HS-27A (cell line): ENCODE results near the gene FABP1.

ENCODE experiments used
- DNase-seq: peaks from one replicate; pipeline ENCODE4 v3.0.0-alpha.2; 2012; ENCODE audit warnings: low read depth, missing footprints

The FABP1 gene

GRCh38 chr2:88115825-88116518 lies 11.9 kb downstream of the FABP1 start:
- DNase-seq = no peak

DNA sequence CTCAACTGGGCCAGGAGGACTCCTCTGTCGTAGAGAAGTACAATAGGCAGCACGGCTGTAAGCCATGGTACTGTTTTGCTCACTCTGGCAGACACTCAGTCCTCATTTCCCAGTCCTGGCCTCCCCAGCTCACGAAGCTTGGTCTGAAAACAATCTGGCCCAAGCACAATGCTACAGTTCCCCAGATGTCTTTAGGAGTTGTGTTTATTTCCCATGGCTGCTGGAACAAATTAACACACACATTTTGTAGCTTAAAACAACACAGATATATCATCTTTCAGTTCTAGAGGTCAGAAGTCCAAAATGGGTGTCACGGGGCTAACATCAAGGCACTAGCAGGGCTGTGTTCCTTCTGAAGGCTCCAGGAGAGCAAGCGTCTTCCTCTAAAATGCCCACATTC lies 13.0 kb downstream of the FABP1 start:
- no peak for DNase-seq

DNA sequence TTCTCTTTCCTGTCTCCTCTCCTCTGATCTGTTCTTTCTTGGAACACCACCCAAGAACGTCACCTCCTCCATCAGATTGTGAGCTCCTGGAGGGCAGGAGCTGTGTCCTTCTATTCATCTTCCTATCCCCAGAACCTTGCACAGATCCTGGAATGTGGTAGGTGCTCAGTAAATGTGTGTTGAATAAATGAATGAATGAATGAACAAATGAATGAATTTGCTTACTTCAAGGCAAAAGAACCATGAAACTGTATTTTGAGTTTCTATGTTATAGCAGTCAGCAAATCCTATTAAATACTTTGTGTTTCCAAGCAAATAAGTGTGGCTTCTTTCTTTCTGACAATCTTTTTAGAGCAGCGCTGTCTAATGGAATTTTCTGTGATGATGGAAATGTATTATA lies 14.8 kb downstream of the FABP1 start:
- no peak for DNase-seq

DNA sequence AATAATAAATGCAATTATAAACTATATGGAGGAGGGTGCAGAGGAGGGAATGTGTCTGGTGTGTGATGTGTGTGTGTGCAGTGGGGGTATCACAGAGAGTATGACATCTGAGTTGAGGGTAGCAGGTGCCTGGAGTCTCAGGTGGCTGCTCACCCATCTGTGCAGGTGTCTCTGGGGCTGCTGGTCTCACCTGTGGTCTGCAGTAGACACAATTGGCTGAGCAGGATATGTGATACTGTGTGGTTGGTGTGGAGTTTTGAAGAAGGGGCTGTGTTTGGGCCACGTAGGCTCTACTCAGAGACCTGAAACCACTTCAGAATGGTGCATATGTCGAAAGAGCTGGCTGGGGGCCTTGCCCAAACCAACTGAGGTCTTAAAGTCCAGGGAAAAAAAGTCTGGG lies 17.0 kb downstream of the FABP1 start:
- DNase-seq = no peak

DNA sequence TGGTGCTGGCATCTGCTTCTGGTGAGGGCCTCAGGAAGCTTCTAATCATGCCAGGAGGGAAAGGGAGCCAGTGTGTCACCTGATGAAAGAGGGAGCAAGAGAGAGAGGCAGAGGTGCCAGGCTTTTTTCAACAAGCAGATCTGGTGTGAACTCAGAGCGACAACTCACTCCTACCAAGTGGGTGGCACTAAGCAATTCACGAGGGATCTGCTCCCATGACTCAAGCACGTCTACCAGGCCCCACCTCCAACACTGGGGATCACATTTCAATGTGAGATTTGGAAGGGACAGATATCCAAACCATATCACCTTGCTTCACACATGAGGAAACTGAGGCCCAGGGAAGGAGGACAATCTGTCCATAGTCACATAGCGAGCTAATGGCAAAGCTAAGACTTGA lies 19.1 kb downstream of the FABP1 start:
- DNase-seq = no peak

GRCh38 chr2:88100489-88100858 lies 27.4 kb downstream of the FABP1 start:
- no peak for DNase-seq

DNA sequence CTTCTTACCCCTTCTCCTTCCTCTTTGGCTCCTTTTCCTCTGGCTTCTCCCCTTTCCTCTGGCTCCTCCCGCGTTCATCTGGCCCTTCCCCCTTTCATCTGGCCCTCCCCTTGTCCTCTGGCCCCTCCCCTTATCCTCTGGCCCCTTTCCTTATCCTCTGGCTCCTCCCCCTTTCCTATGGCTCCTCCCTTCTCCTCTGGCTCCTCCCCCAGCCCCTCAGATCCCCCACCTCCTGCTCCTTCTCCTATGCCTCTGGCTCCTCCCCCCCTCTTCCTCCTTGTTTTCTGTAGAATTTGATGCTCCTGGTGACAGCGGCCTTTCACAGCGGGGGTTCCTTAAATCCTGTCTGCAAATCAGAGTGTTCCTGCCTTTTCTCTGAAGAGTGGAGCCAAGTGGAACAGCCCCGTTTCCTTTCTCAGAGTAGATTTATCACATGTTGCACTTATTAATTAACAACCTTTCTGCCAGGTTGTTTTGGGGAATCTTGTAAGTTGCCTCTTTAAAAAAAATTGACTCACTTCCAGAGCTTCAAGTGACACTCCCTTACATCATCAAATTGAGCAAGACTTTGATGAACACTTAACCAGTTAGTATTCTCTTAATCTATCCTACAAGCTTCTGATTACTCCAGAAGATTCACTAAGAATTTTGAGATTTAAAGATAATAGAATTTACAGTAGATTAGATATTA lies 27.9 kb downstream of the FABP1 start:
- no peak for DNase-seq

DNA sequence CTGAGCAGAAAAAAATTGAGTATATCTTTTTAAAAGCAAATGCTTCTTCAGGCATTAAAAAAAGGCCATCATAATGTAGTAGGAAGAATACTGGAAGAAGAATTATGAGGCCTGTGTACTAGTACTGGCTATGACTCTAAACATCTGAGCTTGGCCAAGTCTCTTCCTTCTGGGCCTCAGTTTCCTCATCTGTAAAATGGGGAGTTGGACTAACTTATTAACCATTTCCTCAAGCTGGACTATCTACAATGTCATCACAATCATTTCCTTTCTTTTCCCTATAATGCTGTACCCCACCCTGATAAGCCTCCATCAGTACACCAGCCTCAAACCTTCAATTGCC lies 29.3 kb downstream of the FABP1 start:
- no peak for DNase-seq

GRCh38 chr2:88097891-88098557 lies 29.8 kb downstream of the FABP1 start:
- no peak for DNase-seq

DNA sequence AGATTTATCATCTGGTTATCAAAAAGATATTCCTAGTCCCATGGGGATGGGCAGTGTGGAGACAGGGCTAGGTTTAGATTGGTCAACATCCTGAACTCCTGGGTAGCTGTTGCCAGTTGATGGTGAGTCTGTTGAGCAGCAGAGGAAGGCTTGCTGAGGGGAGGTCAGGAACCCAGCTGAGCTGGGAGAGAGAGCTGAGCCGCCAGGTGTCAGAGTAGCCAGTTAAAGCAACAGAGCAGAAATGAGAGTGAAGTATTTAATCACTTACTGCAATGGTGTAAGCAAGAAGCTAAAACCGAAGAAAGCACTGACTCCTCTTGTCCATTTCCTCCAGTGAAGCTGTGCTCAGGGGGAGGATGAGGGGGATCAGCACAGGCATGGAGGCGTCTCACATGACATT lies 30.7 kb downstream of the FABP1 start:
- DNase-seq = no peak

GRCh38 chr2:88096708-88097107 lies 31.2 kb downstream of the FABP1 start:
- no peak for DNase-seq

DNA sequence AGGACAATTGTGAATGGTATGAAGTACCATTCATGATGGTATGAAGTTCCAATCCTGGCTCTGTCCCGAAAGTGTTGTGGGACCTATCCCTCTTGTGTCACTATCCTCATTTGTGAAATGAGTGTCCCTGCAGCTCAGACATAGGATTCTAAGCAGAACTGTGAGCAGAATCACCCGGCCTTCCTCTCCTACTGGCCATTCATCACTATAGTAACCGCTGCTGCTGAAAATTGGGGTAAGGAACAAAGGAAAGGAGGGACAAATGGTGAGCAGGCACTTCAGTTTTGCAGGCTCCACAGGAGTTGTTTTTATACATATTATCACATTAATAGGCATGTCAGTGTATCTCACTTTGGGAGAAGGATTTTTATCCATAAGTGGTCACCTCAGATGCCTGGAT lies 32.8 kb downstream of the FABP1 start:
- DNase-seq = no peak

GRCh38 chr2:88092773-88093172 lies 35.1 kb downstream of the FABP1 start:
- no peak for DNase-seq

GRCh38 chr2:88091943-88092342 lies 35.9 kb downstream of the FABP1 start:
- no peak for DNase-seq

- DNase-seq = no peak
Measured at GRCh38 chr2:88090446-88091283, 37.2 kb downstream of the FABP1 start.

DNA sequence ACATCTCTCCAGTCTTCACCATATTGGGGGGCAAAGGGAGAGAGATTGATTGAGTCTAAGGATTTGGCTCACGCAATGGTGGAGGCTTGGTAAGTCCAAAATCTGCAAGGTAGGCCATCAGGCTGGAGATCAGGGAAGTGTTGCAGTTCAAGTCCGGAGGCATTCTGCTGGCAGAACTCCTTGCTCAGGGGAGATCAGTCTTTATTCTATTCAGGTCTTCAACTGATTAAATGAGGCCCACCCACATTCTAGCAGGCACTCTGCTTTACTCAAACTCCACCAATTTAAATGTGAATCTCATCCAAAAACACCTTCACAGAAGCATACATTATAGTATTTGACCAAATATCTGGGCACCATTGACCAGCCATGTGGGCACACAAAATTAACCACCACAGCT lies 38.9 kb downstream of the FABP1 start:
- DNase-seq = no peak

GRCh38 chr2:88087763-88088162 lies 40.1 kb downstream of the FABP1 start:
- DNase-seq = no peak

GRCh38 chr2:88087073-88087472 lies 40.8 kb downstream of the FABP1 start:
- no peak for DNase-seq

GRCh38 chr2:88086401-88086800 lies 41.5 kb downstream of the FABP1 start:
- DNase-seq = no peak

GRCh38 chr2:88085602-88086001 lies 42.3 kb downstream of the FABP1 start:
- no peak for DNase-seq

DNA sequence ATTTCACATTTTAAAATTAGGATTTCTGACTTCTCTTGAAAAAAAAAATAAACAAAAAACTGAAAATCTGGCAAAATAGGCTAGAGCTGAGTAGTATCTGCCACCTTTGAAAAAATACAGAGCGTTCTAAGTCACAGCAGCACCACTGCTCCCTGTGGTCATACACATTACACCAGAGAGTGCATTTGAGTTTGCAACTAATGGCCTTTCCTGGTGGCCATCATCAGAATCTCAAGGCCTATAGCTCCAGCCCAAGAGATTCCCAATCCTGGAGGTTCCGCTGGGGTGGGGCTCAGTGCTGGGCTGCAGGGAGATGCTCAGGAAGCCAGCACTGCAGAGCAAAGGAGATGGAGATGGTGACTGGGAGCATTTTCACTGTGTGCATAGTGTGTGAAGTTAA lies 42.8 kb downstream of the FABP1 start:
- no peak for DNase-seq

- DNase-seq = no peak
Measured at GRCh38 chr2:88082781-88083180, 45.1 kb downstream of the FABP1 start.
